Activated T-cell treated with anti-CD3 and anti-CD28 coated beads, Interleukin-2, amount 50 U/mL, for 1 hour (primary cell): ENCODE results near the gene PTX4.
A peak's percentile ranks its signal among the peaks of the same experiment; 100 is the strongest.

Source experiments
- DNase-seq: peaks from one replicate; pipeline ENCODE4 v3.0.0-alpha.2; 2020

The PTX4 gene

GRCh38 chr16:1499756-1500464, 11.2 kb upstream of the PTX4 start:
- no peak for DNase-seq

GRCh38 chr16:1498899-1499676, 10.3 kb upstream of the PTX4 start:
- DNase-seq, result no peak

GRCh38 chr16:1497014-1497598, 8.4 kb upstream of the PTX4 start:
- no peak for DNase-seq

- no peak for DNase-seq
Measured at GRCh38 chr16:1496464-1496863, 7.7 kb upstream of the PTX4 start.

- no peak for DNase-seq
Measured at GRCh38 chr16:1495889-1496262, 7.1 kb upstream of the PTX4 start.

- DNase-seq, result no peak
Measured at GRCh38 chr16:1495211-1495888, 6.6 kb upstream of the PTX4 start.

GRCh38 chr16:1494711-1495110, 6.0 kb upstream of the PTX4 start:
- DNase-seq, result no peak

- DNase-seq, result no peak
Measured at GRCh38 chr16:1494129-1494640, 5.4 kb upstream of the PTX4 start.

GRCh38 chr16:1493746-1494094, 5.0 kb upstream of the PTX4 start:
- no peak for DNase-seq

GRCh38 chr16:1492923-1493745, 4.4 kb upstream of the PTX4 start, which contains the start of gene TELO2:
TELO2 (plus strand) TSS chr16:1493360; CDS start chr16:1494282, 922 bp downstream.
- peak; percentile 91 for DNase-seq

GRCh38 chr16:1492082-1492922, 3.6 kb upstream of the PTX4 start:
- DNase-seq, result no peak

- no peak for DNase-seq
Measured at GRCh38 chr16:1491327-1491726, 2.6 kb upstream of the PTX4 start.

GRCh38 chr16:1489077-1489476, 333 bp upstream of the PTX4 start:
- no peak for DNase-seq

GRCh38 chr16:1488054-1488601, 616 bp downstream of the PTX4 start:
- DNase-seq, result no peak

GRCh38 chr16:1487395-1488053, 1.2 kb downstream of the PTX4 start:
- no peak for DNase-seq

GRCh38 chr16:1486551-1487390, 2.0 kb downstream of the PTX4 start:
- no peak for DNase-seq

GRCh38 chr16:1485847-1486496, 2.8 kb downstream of the PTX4 start:
- no peak for DNase-seq

GRCh38 chr16:1481906-1482835, 6.6 kb downstream of the PTX4 start:
- no peak for DNase-seq
